Naive thymus-derived CD4-positive, alpha-beta T cell (primary cell): ENCODE measurements around the gene CLIC4. TPM values are rescaled to one million over a fixed set of nuclear protein-coding genes. Genes with fewer than 3 reads are reported as not detected.
"Not testable (repeated sequence)": the region's sequence is repeated elsewhere in the genome, so short reads cannot be mapped to it uniquely, and the experiment has no call there.

ENCODE experiments used
- ATAC-seq: fragments of 150-1000 bp; cut with Tn5 transposase; 2 replicates; pipeline ENCODE4 v1.10.0; 2021; ENCODE audit warnings: mild to moderate bottlenecking, moderate library complexity
- CTCF ChIA-PET: fragments of 350-600 bp; sonication (Branson Sonifier 250); formaldehyde crosslinking; loops from one replicate; lab custom pipeline; 2021; ENCODE audit warnings: antibody characterized with exemption; lab: Charles Lee
- POLR2A ChIA-PET: fragments of 350-600 bp; sonication (Branson Sonifier 250); formaldehyde crosslinking; loops from one replicate; lab custom pipeline; 2021; ENCODE audit warnings: antibody characterized with exemption, inconsistent platforms; lab: Charles Lee
- DNase-seq, 9 donors: peaks; one replicate each; pipeline versions ENCODE4 v3.0.0 to v3.0.0-alpha.2; 2020 to 2022; ENCODE audit warnings: mixed read lengths in 1 of 9
- H3K27ac ChIP-seq: one replicate; pipeline ENCODE4 v1.7.0; 2013; ENCODE audit warnings: mild to moderate bottlenecking, low read depth, low read length, moderate library complexity
- H3K27me3 ChIP-seq, 2 donors: one replicate each; pipeline ENCODE4 v1.7.0; 2013; ENCODE audit warnings: low read length in 2 of 2, mild to moderate bottlenecking in 2 of 2, moderate library complexity in 2 of 2; ENCODE audit not compliant: control insufficient read depth in 2 of 2, insufficient read depth in 2 of 2
- H3K36me3 ChIP-seq, 3 experiments: 1 replicate in 2 of 3; 2 replicates in 1 of 3; pipeline ENCODE4 v1.7.0; 2013; ENCODE audit warnings: low read length in 3 of 3, mild to moderate bottlenecking in 3 of 3, moderate library complexity in 1 of 3; ENCODE audit not compliant: insufficient read depth in 3 of 3, control insufficient read depth in 2 of 3
- H3K4me1 ChIP-seq, 2 donors: one replicate each; pipeline ENCODE4 v1.7.0; 2013; ENCODE audit warnings: low read length in 2 of 2, mild to moderate bottlenecking in 2 of 2, moderate library complexity in 1 of 2; ENCODE audit not compliant: control insufficient read depth in 2 of 2, insufficient read depth in 2 of 2
- H3K4me3 ChIP-seq: 2 replicates; pipeline ENCODE4 v1.7.0; 2013; ENCODE audit warnings: mild to moderate bottlenecking, low read length
- H3K9me3 ChIP-seq, 3 experiments: 1 replicate in 2 of 3; 2 replicates in 1 of 3; pipeline ENCODE4 v1.7.0; 2013; ENCODE audit warnings: low read length in 3 of 3; ENCODE audit not compliant: control insufficient read depth in 2 of 3
- H3K27ac Mint-ChIP-seq, 9 donors: one replicate each; pipeline ENCODE4 v1.8.0; 2020 to 2022; ENCODE audit warnings: mixed read lengths in 9 of 9, mild to moderate bottlenecking in 8 of 9, moderate library complexity in 5 of 9, inconsistent platforms in 2 of 9
- H3K27me3 Mint-ChIP-seq, 5 donors: one replicate each; pipeline ENCODE4 v1.8.0; 2021 to 2022; ENCODE audit warnings: mixed read lengths in 5 of 5, mild to moderate bottlenecking in 1 of 5
- H3K36me3 Mint-ChIP-seq, 5 donors: one replicate each; pipeline ENCODE4 v1.8.0; 2020 to 2022; ENCODE audit warnings: mixed read lengths in 5 of 5, mild to moderate bottlenecking in 3 of 5, inconsistent platforms in 1 of 5
- H3K4me1 Mint-ChIP-seq, 7 donors: one replicate each; pipeline ENCODE4 v1.8.0; 2020 to 2022; ENCODE audit warnings: mixed read lengths in 7 of 7, mild to moderate bottlenecking in 3 of 7, inconsistent platforms in 1 of 7
- H3K4me3 Mint-ChIP-seq, 10 donors: one replicate each; pipeline ENCODE4 v1.8.0; 2020 to 2022; ENCODE audit warnings: mild to moderate bottlenecking in 10 of 10, mixed read lengths in 10 of 10, moderate library complexity in 6 of 10, inconsistent platforms in 2 of 10
- H3K9me3 Mint-ChIP-seq, 11 donors: one replicate each; pipeline ENCODE4 v1.8.0; 2020 to 2022; ENCODE audit warnings: mixed read lengths in 11 of 11, mild to moderate bottlenecking in 4 of 11, inconsistent platforms in 1 of 11, moderate library complexity in 1 of 11
- intact Hi-C, 2 donors: fragments of 100-400 bp; cut with micrococcal nuclease; formaldehyde crosslinking; loops; one replicate each; pipeline ENCODE4 v1.15.1; 2023
- polyA plus RNA-seq, 2 donors: library from polyadenylated mRNA; unstranded; fragments of 300-500 nt; fragmentation: Illumina TruSeq; gene quantifications; one replicate each; pipeline ENCODE4 v1.2.3, GENCODE V29; 2021
- total RNA-seq, 6 experiments: library from RNA in 5 of 6; stranded (reverse) in 5 of 6; gene quantifications; 1 replicate in 5 of 6; 2 replicates in 1 of 6; pipeline ENCODE4 v1.2.3 and lab custom pipeline; 2021 to 2026

Gene CLIC4
- total and polyA plus RNA-seq, 7 experiments from 2014 or later, result 0.54 to 16.8 (median 1.7) TPM

DNA sequence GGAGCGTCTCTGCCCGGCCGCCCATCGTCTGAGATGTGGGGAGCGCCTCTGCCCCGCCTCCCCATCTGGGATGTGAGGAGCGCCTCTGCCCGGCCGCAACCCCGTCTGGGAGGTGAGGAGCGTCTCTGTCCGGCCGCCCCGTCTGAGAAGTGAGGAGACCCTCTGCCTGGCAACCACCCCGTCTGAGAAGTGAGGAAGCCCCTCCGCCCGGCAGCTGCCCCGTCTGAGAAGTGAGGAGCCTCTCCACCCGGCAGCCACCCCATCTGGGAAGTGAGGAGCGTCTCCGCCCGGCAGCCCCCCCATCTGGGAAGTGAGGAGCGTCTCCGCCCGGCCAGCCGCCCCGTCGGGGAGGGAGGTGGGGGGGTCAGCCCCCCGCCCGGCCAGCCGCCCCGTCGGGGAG lies 54.0 kb downstream of the CLIC4 start:
- POLR2A ChIA-PET, CTCF ChIA-PET, H3K36me3 Mint-ChIP-seq, H3K27ac Mint-ChIP-seq, H3K9me3 ChIP-seq, H3K4me1 ChIP-seq, intact Hi-C loops, H3K36me3 ChIP-seq, H3K9me3 Mint-ChIP-seq, H3K27me3 ChIP-seq, H3K4me3 ChIP-seq, DNase-seq, H3K27me3 Mint-ChIP-seq, H3K4me3 Mint-ChIP-seq, ATAC-seq, H3K27ac ChIP-seq: not testable (repeated sequence)
- H3K4me1 Mint-ChIP-seq, result peaks cover 0 to 14% (median 5%) of the 10 kb centered on the region in 7 donors

DNA sequence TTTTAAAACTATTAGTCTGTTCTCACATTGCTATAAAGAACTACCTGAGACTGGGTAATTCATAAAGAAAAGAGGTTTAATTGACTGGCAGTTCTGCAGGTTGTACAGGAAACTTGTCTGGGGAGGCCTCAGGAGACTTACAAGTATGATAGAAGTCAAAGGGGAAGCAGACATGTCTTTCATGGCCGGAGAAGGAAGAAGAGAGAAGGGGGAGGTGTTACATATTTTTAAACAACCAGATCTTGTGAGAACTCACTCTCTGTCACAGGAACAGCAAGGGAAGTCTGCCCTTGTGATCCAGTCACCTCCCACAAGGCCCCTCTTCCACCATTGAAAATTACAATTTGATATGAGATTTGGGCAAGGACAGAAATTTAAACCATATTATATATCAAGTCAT lies 55.9 kb downstream of the CLIC4 start:
- Histone ChIP-seq H3K36me3 (no peaks in the 10 kb centered on the region), H3K4me3 (no peak overlapping the region), H3K4me1 (no peaks in the 10 kb centered on the region), H3K9me3 (no peaks in the 10 kb centered on the region), H3K27me3 (peaks cover 0 to 3% of the 10 kb centered on the region in 2 donors), H3K27ac (no peak overlapping the region)
- intact Hi-C loops, result no loop called here
- DNase-seq (no peak), ATAC-seq (no peak)
- POLR2A ChIA-PET, result no interaction called here
- peaks cover 0 to 11% (median 0%) of the 10 kb centered on the region in 11 donors for H3K9me3 Mint-ChIP-seq
- no peak overlapping the region for H3K4me3 Mint-ChIP-seq
- H3K4me1 Mint-ChIP-seq, result peaks cover 0 to 14% (median 5%) of the 10 kb centered on the region in 7 donors
- no peak overlapping the region for H3K27ac Mint-ChIP-seq
- CTCF ChIA-PET, result interaction anchor here (0.6 kb wide), 1 partner anchor 40 kb away, joined by 3 read pairs; no protein-coding TSS in a partner anchor
- peaks cover 0 to 11% (median 0%) of the 10 kb centered on the region in 5 donors for H3K36me3 Mint-ChIP-seq
- no peaks in the 10 kb centered on the region for H3K27me3 Mint-ChIP-seq

DNA sequence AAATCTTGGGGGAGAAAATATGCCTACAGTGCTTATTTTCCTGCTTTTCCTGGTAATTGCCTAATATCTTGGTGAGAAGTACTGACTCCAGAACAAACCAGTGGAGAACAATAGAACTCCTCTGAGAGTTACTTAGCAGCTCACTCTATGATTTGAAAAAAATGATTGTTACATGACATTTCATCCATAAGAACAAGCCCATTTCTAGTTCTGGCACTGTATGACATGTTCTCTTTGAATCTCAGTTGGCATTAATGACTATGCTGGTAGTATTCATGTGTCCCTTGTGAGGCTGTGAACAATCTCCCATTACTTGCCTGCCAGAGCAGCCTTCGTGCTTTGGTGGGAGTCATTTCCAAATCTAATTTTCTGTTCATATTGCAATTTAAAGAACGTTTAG lies 58.0 kb downstream of the CLIC4 start:
- peaks cover 0 to 3% of the 10 kb centered on the region in 2 donors for H3K27me3 ChIP-seq
- no peaks in the 10 kb centered on the region for H3K9me3 ChIP-seq
- no peak for DNase-seq
- POLR2A ChIA-PET, result interaction anchor here (0.6 to 0.7 kb wide), 2 partner anchors 31 to 253 kb away, joined by 3 to 4 read pairs; no protein-coding TSS in a partner anchor
- no peak overlapping the region for H3K4me3 ChIP-seq
- H3K4me1 ChIP-seq, result no peaks in the 10 kb centered on the region
- H3K27ac ChIP-seq, result no peak overlapping the region
- CTCF ChIA-PET, result no interaction called here
- Mint-ChIP-seq H3K27ac (no peak overlapping the region), H3K4me1 (peaks cover 0 to 14% (median 5%) of the 10 kb centered on the region in 7 donors), H3K36me3 (peaks cover 0 to 5% (median 0%) of the 10 kb centered on the region in 5 donors), H3K4me3 (no peak overlapping the region), H3K9me3 (peaks cover 0 to 7% (median 0%) of the 10 kb centered on the region in 11 donors), H3K27me3 (no peaks in the 10 kb centered on the region)
- ATAC-seq, result no peak
- no peaks in the 10 kb centered on the region for H3K36me3 ChIP-seq
- intact Hi-C loops, result no loop called here

DNA sequence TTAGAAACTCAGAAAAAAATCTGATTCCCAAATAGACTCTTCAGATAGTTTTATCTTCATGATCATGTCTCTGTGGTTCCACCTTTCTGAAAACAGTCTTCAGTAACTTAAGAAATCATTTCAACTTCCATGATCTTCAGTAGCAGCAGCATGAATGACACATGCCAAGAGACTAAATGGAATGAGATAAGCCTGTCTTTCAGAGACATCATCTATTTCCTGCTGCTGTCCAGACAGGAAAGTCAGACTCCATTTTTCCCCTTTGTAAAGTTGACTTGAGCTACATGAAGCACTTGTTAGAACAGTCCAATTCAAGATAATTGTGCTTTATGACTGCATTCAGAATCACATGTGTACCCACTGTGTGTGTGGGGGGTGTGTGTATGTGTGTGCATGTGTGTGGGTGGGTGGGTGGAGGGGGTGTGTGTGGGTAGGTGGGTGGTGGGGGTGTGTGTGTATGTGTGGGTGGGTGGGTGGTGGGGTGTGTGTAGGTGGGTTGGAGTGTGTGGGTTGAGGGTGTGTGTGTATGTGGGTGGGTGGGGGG lies 58.8 kb downstream of the CLIC4 start:
- peaks cover 0 to 14% (median 5%) of the 10 kb centered on the region in 7 donors for H3K4me1 Mint-ChIP-seq
- ATAC-seq (no peak), DNase-seq (no peak)
- ChIA-PET POLR2A (no interaction called here), CTCF (no interaction called here)
- no peaks in the 10 kb centered on the region for H3K9me3 ChIP-seq
- no peaks in the 10 kb centered on the region for H3K4me1 ChIP-seq
- peaks cover 0 to 1% (median 0%) of the 10 kb centered on the region in 5 donors for H3K36me3 Mint-ChIP-seq
- H3K27ac ChIP-seq, result no peak overlapping the region
- no peak overlapping the region for H3K27ac Mint-ChIP-seq
- H3K27me3 Mint-ChIP-seq, result no peaks in the 10 kb centered on the region
- no peaks in the 10 kb centered on the region for H3K36me3 ChIP-seq
- intact Hi-C loops, result no loop called here
- H3K9me3 Mint-ChIP-seq, result peaks cover 0 to 4% (median 0%) of the 10 kb centered on the region in 11 donors
- H3K4me3 ChIP-seq, result no peak overlapping the region
- H3K4me3 Mint-ChIP-seq, result no peak overlapping the region
- peaks cover 0 to 3% of the 10 kb centered on the region in 2 donors for H3K27me3 ChIP-seq

DNA sequence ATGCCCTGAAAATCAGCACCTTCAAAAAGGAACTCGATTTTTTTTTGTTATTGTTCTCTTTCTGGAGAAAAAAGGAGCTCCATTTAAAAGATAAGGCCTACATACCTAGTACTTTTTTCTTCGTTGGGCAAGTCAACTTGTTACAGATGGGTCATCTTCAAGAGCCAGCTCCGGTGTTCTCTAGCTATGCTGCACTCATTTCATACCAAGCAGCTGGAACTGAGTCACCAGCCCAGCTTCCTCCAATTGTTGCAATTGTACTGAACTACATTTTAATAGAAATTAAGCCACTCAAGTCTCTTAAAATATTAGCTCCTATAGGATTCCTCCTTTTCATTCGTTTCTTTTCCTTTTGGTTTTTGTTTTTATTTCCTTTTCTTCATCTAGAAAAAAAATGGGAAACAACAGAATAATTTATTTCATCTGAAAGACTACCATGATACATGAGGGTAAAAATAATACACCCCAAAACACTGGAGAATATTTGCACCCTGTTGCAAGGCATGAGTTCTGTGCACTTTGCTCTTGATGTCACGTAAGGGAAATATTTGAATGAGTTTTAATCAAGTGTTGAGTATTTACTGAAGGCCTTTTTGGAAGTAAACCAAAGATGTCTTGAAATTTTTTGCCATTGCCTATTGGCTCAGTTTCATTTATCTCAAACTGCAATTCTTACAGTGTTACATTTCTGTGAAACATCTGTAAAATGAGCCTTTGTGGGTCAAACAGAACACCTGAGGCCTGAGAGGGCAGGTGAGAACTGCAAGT lies 60.5 kb downstream of the CLIC4 start:
- POLR2A ChIA-PET, result no interaction called here
- ATAC-seq (no peak), DNase-seq (no peak)
- Mint-ChIP-seq H3K4me1 (peaks cover 0 to 14% (median 5%) of the 10 kb centered on the region in 7 donors), H3K27me3 (no peaks in the 10 kb centered on the region), H3K27ac (no peak overlapping the region), H3K4me3 (no peak overlapping the region), H3K9me3 (peaks cover 0 to 4% (median 0%) of the 10 kb centered on the region in 11 donors), H3K36me3 (peaks cover 0 to 1% (median 0%) of the 10 kb centered on the region in 5 donors)
- Histone ChIP-seq H3K4me1 (no peaks in the 10 kb centered on the region), H3K36me3 (no peaks in the 10 kb centered on the region), H3K9me3 (no peaks in the 10 kb centered on the region), H3K4me3 (no peak overlapping the region), H3K27ac (no peak overlapping the region), H3K27me3 (peaks cover 0 to 3% of the 10 kb centered on the region in 2 donors)
- intact Hi-C loops, result no loop called here
- CTCF ChIA-PET, result no interaction called here

DNA sequence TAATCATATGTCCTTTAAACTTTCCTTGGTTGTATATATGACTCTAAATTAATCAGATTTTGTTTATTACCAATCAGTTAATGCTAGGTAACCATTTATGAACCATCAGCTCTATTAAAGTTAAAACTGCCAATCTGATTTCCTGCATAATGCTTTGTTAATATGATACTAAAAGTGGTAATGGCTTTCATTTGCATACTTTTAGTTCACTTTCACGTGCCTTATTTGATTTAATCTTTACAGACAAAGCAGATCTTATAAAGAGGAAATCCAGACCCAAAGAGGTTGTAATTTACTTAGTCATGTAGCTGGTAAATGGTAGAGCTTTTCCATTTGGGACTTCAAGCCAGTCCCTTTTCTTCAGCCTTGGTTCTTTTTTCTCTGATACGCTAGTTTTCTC lies 61.3 kb downstream of the CLIC4 start:
- Histone ChIP-seq H3K36me3 (no peaks in the 10 kb centered on the region), H3K27ac (no peak overlapping the region), H3K9me3 (no peaks in the 10 kb centered on the region), H3K4me1 (no peaks in the 10 kb centered on the region), H3K4me3 (no peak overlapping the region), H3K27me3 (peaks cover 0 to 3% of the 10 kb centered on the region in 2 donors)
- H3K9me3 Mint-ChIP-seq, result peaks cover 0 to 4% (median 0%) of the 10 kb centered on the region in 11 donors
- no peak overlapping the region for H3K4me3 Mint-ChIP-seq
- no peaks in the 10 kb centered on the region for H3K27me3 Mint-ChIP-seq
- intact Hi-C loops, result no loop called here
- H3K36me3 Mint-ChIP-seq, result peaks cover 0 to 1% (median 0%) of the 10 kb centered on the region in 5 donors
- H3K27ac Mint-ChIP-seq, result no peak overlapping the region
- ChIA-PET POLR2A (no interaction called here), CTCF (no interaction called here)
- H3K4me1 Mint-ChIP-seq, result peaks cover 0 to 10% (median 4%) of the 10 kb centered on the region in 7 donors
- ATAC-seq (no peak), DNase-seq (no peak)
